Testis (tissue), 2 donors: ENCODE data around the gene NUDT3.
"Not testable (repeated sequence)": the region's sequence is repeated elsewhere in the genome, so short reads cannot be mapped to it uniquely, and the experiment has no call there.

Experiments used
- CTCF ChIP-seq, 3 experiments: fragments of 450-650 bp in 2 of 3; fragments of 200-600 bp in 1 of 3; sonication (generic) in 1 of 3; IDR thresholded peaks; one replicate each; pipeline ENCODE4 v1.5.1; 2016 to 2019; ENCODE audit warnings: antibody characterized with exemption in 3 of 3, mild to moderate bottlenecking in 2 of 3, moderate library complexity in 1 of 3
- POLR2A ChIP-seq: fragments of 450-650 bp; IDR thresholded peaks from one replicate; pipeline ENCODE4 v1.6.1; 2017; ENCODE audit warnings: antibody characterized with exemption, mild to moderate bottlenecking, moderate library complexity

GRCh38 chr6:34377571-34377970 lies 14.9 kb downstream of the NUDT3 start:
- not testable (repeated sequence) for TF ChIP-seq CTCF (IDR thresholded peaks at IDR 0.05); POLR2A
